Measurements from ENCODE around the gene CYP4F2. TPM values are rescaled to one million over a fixed set of nuclear protein-coding genes. Genes with fewer than 3 reads are reported as not detected.
"Not testable (repeated sequence)": the region's sequence is repeated elsewhere in the genome, so short reads cannot be mapped to it uniquely, and the experiment has no call there.

Gene CYP4F2
- total RNA-seq, 1 experiment from 2014 or later, result not detected

- DNase-seq (ENCODE audit: low read depth), result no peak
These were observed 38.7 kb downstream of the CYP4F2 start for GRCh38 chr19:15859187-15859586.

- DNase-seq (ENCODE audit: low read depth), result no peak
These were observed 47.5 kb downstream of the CYP4F2 start for GRCh38 chr19:15850385-15850784.

DNA sequence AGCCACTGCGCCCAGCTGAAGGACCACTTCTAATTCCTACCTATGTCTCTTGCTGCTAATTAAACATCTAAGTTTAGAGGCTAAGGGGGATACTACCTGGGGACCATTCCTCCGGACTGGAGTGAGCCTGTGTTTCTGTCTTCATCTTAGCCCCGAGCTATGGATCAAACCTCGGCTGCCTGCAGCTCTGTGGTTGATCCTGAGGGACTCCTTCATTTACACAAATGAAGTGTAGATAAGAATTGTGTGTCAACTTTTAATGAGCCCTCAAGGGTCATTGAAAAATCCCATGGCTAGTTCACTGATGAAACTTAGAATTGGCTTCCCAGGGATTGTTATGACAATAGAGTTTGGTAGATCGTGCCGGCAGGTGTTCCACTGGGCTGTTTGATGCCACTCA lies 51.0 kb downstream of the CYP4F2 start:
- no peak for DNase-seq (ENCODE audit: low read depth)

- not testable (repeated sequence) for DNase-seq (ENCODE audit: low read depth)
These were observed 54.0 kb downstream of the CYP4F2 start for GRCh38 chr19:15843894-15844222.

- no peak for DNase-seq (ENCODE audit: low read depth)
These were observed 54.5 kb downstream of the CYP4F2 start for GRCh38 chr19:15843203-15843893.

DNA sequence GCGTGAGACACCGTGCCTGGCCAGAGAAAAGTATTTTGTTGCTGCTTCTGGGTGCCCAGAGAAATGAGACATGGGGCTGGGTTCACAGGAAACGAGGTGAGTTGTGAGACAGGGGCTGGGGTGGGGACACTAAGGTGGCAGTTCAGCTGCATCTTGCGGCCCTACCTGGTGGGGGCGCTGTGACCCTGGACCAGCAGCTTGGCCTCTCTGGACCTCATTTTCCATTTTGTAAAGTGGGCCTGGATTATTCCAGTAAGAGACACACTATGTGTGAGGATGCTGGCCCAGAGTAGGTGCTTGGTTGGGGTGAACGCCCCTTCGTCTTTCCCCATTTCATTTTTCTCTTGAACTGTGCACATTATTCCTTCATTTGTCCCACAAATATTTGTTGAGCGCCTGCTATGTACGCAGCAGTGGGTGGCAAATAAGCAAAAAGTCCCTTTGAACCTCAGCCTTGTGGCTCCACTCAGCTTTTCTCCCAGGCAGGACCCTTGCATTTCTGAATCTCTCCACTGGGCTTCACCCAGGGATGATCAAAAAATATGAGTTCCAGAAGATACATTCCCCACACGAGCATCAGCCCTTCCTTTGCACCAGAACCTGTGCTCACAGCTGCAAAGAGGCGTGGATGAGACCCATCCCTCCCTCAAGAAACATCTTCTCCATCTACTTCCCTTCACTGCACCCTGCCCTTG lies 55.9 kb downstream of the CYP4F2 start:
- no peak for DNase-seq (ENCODE audit: low read depth)

DNA sequence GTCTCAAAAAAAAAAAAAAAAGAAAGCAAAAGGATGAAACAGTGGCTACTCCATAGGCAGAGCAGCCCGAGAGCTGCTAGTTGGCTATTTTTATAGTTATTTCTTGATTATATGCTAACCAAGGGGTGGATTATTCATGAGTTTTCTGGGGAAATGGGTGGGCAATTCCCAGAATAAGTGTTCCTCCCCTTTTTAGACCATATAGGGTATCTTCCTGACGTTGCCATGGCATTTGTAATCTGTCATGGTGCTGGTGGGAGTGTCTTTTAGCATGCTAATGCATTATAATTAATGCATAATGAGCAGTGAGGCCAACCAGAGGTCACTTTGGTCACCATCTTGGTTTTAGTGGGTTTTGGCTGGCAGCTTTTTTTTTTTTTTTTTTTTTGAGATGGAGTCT lies 57.0 kb downstream of the CYP4F2 start:
- no peak for DNase-seq (ENCODE audit: low read depth)

DNA sequence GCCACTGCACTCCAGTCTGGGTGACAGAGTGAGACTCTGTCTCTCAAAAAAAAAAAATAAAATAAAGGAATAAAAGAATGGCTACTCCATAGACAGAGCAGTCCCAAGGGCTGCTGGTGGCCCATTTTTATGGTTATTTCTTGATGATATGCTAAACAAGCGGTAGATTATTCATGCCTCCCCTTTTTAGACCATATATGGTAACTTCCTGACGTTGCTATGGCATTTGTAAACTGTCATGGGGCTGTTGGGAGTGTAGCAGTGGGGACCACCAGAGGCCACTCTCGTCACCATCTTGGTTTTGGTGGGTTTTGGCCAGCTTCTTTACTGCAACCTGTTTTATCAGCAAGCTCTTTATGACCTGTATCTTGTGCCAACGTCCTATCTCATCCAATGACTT lies 58.0 kb downstream of the CYP4F2 start:
- DNase-seq (ENCODE audit: low read depth), result not testable (repeated sequence)

DNA sequence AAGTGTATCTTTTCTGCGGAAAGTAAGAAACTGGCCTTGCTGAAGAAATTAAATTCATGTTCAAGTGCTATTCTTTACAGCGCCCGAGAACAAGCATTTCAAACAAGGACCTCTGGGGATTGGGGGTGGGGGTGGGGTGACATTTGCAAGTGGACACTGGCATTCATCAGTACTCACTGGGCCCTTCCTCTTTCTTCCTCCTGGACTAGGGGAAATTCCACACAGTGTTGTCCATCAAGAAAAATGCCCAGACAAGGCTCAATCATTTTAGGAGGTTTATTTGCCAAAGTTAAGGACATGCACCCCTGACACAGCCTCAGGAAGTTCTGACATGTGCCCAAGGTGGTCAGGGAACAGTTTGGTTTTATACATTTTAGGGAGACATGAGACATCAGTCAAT lies 59.5 kb downstream of the CYP4F2 start:
- DNase-seq (ENCODE audit: low read depth), result no peak

DNA sequence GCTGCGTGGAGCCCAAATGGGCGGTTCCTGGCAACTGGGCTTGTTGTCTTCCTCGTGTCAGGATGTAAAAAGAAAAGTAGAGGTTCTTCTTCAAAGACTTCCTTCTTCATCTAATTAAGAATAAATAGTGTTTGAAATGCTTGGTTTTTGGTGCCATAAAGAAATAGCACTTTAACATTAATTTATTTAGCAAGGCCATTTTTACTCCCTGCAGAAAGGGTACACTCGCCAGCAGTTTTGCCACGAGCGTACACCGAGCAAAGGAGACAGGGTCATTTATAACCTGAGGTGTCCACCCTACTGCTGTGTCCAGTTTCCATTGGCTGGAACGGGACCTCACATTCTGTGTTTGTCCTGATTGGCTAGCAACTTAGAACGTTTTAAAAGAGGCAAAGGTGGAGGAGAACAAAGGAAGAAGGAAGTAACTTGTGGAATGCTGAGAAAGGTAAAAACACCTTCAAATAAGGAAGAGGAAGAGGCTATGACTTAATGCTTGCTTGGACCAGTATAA lies 60.6 kb downstream of the CYP4F2 start:
- DNase-seq (ENCODE audit: low read depth), result no peak

DNA sequence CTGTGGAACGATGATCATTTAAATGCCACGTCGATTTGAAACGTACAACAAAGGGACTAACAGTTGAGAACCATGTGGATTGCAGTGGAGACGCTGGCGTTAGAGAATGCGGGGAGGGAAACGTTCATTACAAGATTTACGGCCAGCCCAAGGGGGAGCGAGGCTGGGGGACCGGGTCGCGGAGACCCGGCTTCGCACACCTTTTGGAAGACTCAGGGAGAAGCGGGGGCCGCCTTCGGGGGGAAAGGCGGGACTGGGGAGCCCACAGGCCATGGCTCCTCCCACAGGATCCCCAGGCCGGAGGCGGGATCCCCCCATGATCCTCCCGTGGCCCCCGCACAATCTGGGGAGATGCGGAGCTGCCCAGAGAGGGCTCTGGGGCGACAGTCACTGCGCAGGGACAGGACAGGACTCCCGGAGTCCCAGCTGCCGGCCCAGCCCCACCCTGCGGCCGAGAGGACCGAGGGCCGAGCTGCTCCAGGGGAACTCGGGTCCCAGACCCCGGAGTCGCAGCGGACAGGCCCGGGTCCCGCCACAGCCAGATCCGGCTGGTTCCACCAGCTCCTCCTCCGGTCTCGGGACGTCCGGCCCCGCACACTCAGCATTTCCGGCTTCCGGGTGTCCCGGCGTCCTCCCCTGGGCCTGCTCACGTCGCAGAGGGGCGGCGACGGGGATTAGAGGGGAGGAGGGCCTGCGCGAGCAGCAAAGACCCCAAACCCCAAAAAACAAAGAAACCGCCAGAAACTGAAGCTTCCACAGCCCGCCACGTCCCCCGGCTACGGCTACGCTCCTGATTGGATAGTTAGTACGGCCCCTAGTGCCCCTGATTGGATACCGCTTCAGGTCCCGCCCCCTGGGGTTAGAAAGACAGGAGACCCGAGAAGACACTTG lies 61.3 kb downstream of the CYP4F2 start:
- peak; percentile 83 for DNase-seq (ENCODE audit: low read depth)

- DNase-seq (ENCODE audit: low read depth), result not testable (repeated sequence)
These were observed 62.1 kb downstream of the CYP4F2 start for GRCh38 chr19:15835565-15836329.

- DNase-seq (ENCODE audit: low read depth), result not testable (repeated sequence)
These were observed 63.6 kb downstream of the CYP4F2 start for GRCh38 chr19:15834232-15834631.

GRCh38 chr19:15831626-15832025 lies 66.2 kb downstream of the CYP4F2 start:
- no peak for DNase-seq (ENCODE audit: low read depth)

DNA sequence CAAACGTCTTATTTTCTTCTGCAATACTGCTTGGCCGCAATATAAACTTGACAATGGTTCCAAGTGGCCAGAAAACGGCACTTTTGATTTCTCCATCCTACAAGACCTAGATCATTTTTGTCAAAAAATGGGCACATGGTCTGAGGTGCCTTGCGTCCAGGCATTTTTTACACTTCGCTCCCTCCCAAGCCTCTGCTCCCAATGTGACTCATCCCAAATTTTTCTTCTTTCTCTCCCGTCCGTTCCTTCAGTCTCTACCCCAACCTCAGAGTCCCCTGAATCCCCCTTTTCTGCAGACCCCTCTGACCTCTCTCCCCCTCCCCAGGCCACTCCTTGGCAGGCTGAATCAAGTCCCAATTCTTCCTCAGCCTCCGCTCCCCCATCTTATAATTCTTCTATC lies 68.1 kb downstream of the CYP4F2 start:
- DNase-seq (ENCODE audit: low read depth), result no peak

DNA sequence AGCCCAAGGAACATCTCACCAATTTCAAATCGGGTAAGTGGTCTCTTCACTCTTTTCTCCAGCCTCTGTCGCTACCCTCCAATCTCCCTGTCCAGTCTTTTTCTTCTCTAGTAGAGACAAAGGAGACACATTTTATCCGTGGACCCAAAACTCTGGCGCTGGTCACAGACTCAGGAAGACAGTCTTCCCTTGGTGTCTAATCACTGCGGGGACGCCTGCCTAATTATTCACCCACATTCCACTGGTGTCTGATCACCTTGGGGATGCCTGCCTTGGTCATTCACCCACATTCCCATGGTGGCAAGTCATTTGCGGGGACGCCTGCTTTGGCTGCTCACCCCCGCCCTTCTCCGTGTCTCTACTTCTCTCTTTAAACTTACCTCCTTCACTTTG lies 68.6 kb downstream of the CYP4F2 start:
- no peak for DNase-seq (ENCODE audit: low read depth)

DNA sequence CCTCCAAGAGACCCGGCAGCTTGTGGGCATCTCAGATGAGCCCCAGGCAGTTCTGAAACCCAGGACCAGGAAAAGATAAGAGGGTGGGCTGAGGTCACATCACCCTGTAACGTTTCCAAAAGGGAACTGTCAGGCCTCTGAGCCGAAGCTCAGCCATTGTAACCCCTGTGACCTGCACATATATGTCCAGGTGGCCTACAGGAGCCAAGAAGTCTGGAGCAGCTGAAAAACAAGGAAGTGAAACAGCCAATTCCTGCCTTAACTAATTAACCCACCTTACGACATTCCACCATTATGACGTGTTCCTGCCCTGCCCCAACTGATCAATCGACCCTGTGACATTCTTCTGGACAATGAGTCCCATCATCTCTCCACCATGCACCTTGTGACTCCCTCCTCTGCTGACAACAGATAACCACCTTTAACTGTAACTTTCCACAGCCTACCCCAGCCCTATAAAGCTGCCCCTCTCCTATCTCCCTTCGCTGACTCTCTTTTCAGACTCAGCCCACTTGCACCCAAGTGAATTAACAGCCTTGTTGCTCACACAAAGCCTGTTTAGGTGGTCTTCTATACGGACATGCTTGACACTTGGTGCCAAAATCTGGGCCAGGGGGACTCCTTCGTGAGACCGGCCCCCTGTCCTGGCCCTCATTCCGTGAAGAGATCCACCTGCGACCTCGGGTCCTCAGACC lies 69.1 kb downstream of the CYP4F2 start:
- not testable (repeated sequence) for DNase-seq (ENCODE audit: low read depth)

DNA sequence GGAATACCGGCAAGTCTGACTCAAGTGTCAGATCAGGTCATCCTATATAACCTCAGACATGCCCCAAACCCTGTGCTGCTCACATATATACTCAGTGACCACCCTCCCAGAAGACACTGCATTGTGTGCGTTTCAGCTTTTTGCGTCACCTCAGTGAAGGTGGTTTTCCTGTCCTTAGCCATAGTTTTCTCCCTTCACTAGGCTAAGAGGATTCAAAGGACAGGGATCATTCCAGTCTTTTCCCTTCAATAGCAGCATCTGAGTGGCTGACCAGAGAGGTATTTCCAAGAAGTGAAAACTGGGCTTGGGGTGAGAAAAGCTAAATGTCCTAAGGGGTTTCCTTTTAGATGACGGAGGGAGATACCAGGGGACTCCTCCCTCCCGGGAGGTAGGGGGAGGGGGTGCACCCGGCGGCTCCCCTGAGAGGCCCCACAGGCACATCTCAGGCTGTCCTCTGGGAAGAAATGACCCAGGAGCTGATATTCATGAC lies 69.7 kb downstream of the CYP4F2 start:
- DNase-seq (ENCODE audit: low read depth), result no peak

All from LHCN-M2 (cell line).